ENCODE measurements around the gene PHACTR3. TPM values are rescaled to one million over a fixed set of nuclear protein-coding genes. Genes with fewer than 3 reads are reported as not detected.

The PHACTR3 gene
- total and polyA plus RNA-seq, 10 donors: 1.4 to 15.0 (median 8.6) TPM

DNA sequence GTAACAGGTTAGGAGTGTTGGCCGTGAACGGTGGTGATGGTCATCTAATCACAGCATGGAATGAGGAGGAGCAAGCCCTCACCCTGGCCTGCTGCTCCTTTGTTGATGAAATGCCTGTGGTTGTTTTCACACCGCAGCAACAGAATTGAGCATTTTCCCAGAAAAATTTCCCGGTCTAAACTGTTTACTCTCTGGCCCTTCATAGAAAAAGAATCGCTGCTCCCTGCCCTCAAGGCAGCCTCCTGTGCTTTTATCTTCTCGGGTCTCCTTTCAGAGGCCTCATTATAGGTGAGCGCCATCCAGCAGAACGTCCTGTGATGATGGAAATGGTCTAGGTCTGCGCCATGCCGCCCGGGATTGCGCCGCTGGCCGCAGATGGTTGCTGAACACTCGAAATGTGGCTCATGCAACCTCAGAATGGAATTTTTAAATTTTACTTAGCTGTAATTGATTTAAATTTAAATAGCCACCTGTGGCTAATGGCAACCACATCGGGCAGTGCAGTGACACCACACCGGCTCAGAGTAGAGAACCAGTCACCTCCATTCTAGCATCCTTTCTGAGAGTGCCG lies 30.2 kb downstream of the PHACTR3 start:
- DNase-seq: no peak
- no peaks in the 10 kb centered on the region for H3K36me3 ChIP-seq
- no peak overlapping the region for H3K27ac ChIP-seq
- TF ChIP-seq, protein P1, sequence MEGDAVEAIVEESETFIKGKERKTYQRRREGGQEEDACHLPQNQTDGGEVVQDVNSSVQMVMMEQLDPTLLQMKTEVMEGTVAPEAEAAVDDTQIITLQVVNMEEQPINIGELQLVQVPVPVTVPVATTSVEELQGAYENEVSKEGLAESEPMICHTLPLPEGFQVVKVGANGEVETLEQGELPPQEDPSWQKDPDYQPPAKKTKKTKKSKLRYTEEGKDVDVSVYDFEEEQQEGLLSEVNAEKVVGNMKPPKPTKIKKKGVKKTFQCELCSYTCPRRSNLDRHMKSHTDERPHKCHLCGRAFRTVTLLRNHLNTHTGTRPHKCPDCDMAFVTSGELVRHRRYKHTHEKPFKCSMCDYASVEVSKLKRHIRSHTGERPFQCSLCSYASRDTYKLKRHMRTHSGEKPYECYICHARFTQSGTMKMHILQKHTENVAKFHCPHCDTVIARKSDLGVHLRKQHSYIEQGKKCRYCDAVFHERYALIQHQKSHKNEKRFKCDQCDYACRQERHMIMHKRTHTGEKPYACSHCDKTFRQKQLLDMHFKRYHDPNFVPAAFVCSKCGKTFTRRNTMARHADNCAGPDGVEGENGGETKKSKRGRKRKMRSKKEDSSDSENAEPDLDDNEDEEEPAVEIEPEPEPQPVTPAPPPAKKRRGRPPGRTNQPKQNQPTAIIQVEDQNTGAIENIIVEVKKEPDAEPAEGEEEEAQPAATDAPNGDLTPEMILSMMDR (IDR thresholded peaks at IDR 0.05 in 8 of 11, conservative IDR thresholded peaks at IDR 0.05 in 3 of 11): no peak
- TF ChIP-seq POLR2AphosphoS5 (IDR thresholded peaks at IDR 0.05) (no peak), POLR2A (IDR thresholded peaks at IDR 0.05) (no peak)
- peaks cover 0 to 32% (median 0%) of the 10 kb centered on the region in 7 donors for H3K27me3 ChIP-seq (replicated peaks in 1 of 7)
- no peak overlapping the region for H3K4me3 ChIP-seq
- intact Hi-C loops (cut with DNase I; ENCODE audit: low total_unique reads): no loop called here
- WGBS, 5 donors: 78 to 86% (median 83%) methylated on average over 18 of the region's 18 CpGs
- H3K9me3 ChIP-seq: no peaks in the 10 kb centered on the region
- H3K4me1 ChIP-seq: no peaks in the 10 kb centered on the region

DNA sequence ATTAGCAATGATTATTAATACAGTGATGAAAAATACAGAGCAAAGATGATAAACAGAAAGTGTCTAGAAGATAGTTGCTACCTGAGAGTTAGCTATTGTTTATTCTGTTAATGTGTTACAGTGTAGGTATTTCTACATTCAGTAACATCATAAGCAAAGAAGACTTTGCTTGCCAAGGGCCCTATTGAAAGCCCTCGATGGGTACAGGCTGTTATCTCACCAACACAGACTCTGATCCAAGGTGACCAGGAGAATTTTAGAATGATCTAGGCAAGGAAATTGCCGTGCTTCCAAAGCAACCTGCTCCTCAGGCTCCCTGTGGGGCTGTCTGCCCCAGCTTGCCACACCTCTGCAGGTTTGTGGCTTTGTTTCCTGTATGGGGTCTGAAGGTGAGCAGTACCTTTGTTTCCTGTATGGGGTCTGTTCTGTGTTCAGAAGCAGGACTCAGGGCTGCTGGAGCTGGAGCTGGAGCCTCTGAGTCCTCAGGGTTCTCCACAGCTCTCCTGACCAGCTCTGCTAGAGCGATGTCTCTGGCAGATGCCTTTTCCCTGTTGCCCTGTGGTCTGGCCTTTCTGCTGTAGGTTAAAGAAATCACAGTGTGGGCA lies 32.5 kb downstream of the PHACTR3 start:
- WGBS, 5 donors: 54 to 78% (median 74%) methylated on average over 3 of the region's 3 CpGs
- intact Hi-C loops (cut with DNase I; ENCODE audit: low total_unique reads): no loop called here
- Histone ChIP-seq H3K4me1 (no peaks in the 10 kb centered on the region), H3K27me3 (replicated peaks in 1 of 7) (peaks cover 0 to 30% (median 0%) of the 10 kb centered on the region in 7 donors), H3K27ac (no peak overlapping the region), H3K9me3 (no peaks in the 10 kb centered on the region), H3K36me3 (no peaks in the 10 kb centered on the region), H3K4me3 (no peak overlapping the region)
- DNase-seq: no peak
- no peak for TF ChIP-seq POLR2A (IDR thresholded peaks at IDR 0.05)
- TF ChIP-seq, protein P1 (IDR thresholded peaks at IDR 0.05 in 8 of 11, conservative IDR thresholded peaks at IDR 0.05 in 3 of 11): no peak
- TF ChIP-seq POLR2AphosphoS5 (IDR thresholded peaks at IDR 0.05): no peak

DNA sequence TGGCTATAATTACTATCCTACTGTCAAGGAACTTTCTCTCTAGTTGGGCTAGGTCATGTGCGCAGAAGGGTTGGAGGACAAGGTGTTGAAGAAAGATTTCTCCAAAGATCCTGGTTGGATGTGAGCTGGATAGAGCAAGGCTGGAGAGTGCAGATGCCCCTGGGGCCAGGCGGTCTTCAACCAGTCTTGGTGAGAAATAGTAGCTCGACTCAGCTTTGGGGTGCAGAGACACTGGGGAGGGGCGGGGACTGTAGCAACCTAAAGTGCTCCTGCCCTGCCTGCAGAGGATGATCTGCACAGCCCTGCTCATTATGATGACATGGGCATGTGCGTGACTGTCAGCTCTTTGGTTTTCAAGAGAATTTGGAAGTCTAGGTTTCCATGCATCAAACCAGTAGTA lies 35.9 kb downstream of the PHACTR3 start:
- no peaks in the 10 kb centered on the region for H3K9me3 ChIP-seq
- intact Hi-C loops (cut with DNase I; ENCODE audit: low total_unique reads): no loop called here
- TF ChIP-seq POLR2A (IDR thresholded peaks at IDR 0.05) (no peak), POLR2AphosphoS5 (IDR thresholded peaks at IDR 0.05) (no peak)
- TF ChIP-seq, protein P1 (IDR thresholded peaks at IDR 0.05 in 8 of 11, conservative IDR thresholded peaks at IDR 0.05 in 3 of 11): no peak
- H3K4me1 ChIP-seq: no peaks in the 10 kb centered on the region
- DNase-seq: no peak
- WGBS, 5 donors: 84 to 90% (median 88%) methylated on average over 5 of the region's 5 CpGs
- peaks cover 0 to 20% (median 0%) of the 10 kb centered on the region in 7 donors for H3K27me3 ChIP-seq (replicated peaks in 1 of 7)
- no peak overlapping the region for H3K4me3 ChIP-seq
- H3K36me3 ChIP-seq: no peaks in the 10 kb centered on the region
- H3K27ac ChIP-seq: no peak overlapping the region

DNA sequence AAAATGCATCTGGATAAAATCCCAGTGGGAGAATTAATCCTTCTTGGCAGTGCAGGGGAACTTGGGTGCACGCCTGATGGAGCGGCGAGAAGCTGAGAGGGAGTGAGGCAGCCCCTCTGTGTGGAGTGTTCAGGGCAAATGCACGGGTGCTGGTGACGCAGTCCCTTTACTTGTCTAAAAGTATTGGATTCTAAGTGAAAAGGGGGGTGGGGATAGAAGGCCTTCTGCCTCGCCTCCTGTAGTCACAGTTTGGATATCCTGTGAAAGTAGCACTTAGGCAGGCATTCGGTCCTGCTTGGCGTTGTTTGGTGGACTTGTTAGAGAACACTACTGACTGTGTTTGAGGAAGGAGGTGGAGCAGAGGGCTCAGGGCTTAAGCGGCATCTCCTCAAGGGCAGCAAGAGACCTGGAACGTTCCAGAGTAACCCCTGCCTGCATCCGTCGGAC lies 39.3 kb downstream of the PHACTR3 start:
- TF ChIP-seq, protein P1 (IDR thresholded peaks at IDR 0.05 in 8 of 11, conservative IDR thresholded peaks at IDR 0.05 in 3 of 11): no peak
- TF ChIP-seq POLR2A (IDR thresholded peaks at IDR 0.05): no peak
- no peak for TF ChIP-seq POLR2AphosphoS5 (IDR thresholded peaks at IDR 0.05)
- peak; percentile 40 for DNase-seq
- Histone ChIP-seq H3K4me1 (no peaks in the 10 kb centered on the region), H3K27ac (no peak overlapping the region), H3K36me3 (no peaks in the 10 kb centered on the region), H3K9me3 (peaks cover 0 to 9% (median 0%) of the 10 kb centered on the region in 8 donors), H3K27me3 (replicated peaks in 1 of 7) (peaks cover 0 to 5% (median 0%) of the 10 kb centered on the region in 7 donors), H3K4me3 (no peak overlapping the region)
- WGBS, 5 donors: 68 to 83% (median 76%) methylated on average over 12 of the region's 12 CpGs
- intact Hi-C loops (cut with DNase I; ENCODE audit: low total_unique reads): no loop called here

Measured in spleen (tissue), 11 donors.